ENCODE results near the gene THAP2.

THAP2 gene

DNA sequence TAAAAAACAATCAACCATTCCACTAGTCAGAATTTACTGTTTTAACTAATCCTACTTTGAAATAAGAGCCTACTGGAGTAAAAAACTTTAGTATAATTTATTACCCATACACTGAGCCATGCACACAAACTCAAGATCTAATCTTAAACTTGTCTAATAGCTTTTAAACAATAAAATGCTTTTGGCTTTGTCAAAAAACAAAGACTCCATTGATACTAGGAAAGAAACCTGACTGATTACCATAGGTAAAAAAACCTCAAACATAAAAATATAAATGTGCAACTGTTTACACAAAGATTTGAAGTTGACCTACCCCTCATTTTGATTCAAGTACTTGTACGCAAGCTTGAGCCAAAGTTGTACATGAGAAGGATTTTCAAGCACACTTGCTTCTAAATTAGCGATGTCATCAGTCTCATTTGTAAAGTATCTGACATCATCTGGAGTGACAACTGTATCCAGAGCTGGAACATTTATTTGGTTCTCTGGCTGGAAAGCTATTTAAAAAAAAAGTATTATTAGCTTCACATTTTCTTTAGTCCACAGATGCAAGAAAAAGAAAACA, 36.6 kb upstream of the THAP2 start:
- CTCF ChIA-PET = interaction anchor here (0.7 to 5.0 kb wide), 5 partner anchors 9 to 211 kb away, joined by 3 to 29 read pairs (median 4); partner anchors contain the start of gene ZFC3H1
- no peak overlapping the region for H3K4me3 ChIP-seq (ENCODE audit: low read depth, low read length)
- POLR2A ChIA-PET = interaction anchor here (0.5 kb wide), 1 partner anchor 72 kb away, joined by 4 read pairs; no protein-coding TSS in a partner anchor
- no peak for DNase-seq (ENCODE audit: low read depth, low spot score)
- TF ChIP-seq, protein P1, sequence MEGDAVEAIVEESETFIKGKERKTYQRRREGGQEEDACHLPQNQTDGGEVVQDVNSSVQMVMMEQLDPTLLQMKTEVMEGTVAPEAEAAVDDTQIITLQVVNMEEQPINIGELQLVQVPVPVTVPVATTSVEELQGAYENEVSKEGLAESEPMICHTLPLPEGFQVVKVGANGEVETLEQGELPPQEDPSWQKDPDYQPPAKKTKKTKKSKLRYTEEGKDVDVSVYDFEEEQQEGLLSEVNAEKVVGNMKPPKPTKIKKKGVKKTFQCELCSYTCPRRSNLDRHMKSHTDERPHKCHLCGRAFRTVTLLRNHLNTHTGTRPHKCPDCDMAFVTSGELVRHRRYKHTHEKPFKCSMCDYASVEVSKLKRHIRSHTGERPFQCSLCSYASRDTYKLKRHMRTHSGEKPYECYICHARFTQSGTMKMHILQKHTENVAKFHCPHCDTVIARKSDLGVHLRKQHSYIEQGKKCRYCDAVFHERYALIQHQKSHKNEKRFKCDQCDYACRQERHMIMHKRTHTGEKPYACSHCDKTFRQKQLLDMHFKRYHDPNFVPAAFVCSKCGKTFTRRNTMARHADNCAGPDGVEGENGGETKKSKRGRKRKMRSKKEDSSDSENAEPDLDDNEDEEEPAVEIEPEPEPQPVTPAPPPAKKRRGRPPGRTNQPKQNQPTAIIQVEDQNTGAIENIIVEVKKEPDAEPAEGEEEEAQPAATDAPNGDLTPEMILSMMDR (IDR thresholded peaks at IDR 0.05; ENCODE audit: insufficient read depth, low read length, missing control alignments) = no peak

DNA sequence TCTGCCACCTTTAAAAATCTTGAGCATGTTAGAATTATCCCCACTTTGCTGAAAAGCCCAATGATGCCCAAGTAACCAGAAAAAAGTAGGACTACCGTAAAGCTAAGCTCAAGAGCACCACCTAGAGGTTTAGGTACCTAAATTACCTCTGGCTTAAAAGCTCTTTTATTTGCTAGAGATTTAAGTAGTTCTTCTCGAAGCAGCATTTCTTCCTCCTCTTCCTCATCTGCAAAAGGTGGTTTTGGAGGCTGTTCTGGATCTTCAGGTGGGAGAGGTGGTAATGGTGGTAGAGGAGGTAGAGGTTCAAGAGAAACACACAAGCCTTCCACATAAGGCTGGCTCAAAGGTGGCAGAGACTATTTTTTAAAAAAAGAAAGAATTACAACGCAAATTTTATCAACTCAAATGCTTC, 27.4 kb upstream of the THAP2 start:
- DNase-seq (ENCODE audit: low read depth, low spot score) = no peak
- ChIA-PET POLR2A (interaction anchor here (0.6 kb wide), 1 partner anchor 222 kb away, joined by 3 read pairs; no protein-coding TSS in a partner anchor), CTCF (interaction anchor here (0.6 to 6.5 kb wide), 27 partner anchors 10 to 238 kb away, joined by 3 to 95 read pairs (median 5); partner anchors contain the start of genes THAP2, TMEM19 and ZFC3H1)
- TF ChIP-seq, protein P1 (IDR thresholded peaks at IDR 0.05; ENCODE audit: insufficient read depth, low read length, missing control alignments) = peak; percentile 65
- H3K4me3 ChIP-seq (ENCODE audit: low read depth, low read length) = no peak overlapping the region

DNA sequence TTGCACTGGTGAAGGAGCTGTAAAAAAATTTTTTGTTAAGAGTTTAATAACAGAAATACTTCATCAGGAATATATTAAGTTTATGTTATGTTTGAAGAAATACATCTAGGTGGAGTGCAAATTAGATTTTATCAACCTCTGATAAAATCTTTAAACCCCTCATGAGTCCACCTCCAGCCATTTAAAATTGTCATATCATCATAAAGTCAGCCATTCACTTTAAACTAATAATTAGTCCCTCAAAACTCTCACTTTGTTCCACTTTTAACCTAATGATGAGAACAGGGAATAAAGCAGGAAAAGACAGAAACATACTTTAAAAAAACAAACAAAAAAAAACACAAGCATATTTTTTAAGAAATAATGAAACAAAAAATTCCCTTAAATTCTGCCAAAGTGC, 25.6 kb upstream of the THAP2 start:
- TF ChIP-seq, protein P1 (IDR thresholded peaks at IDR 0.05; ENCODE audit: insufficient read depth, low read length, missing control alignments) = no peak
- DNase-seq (ENCODE audit: low read depth, low spot score) = no peak
- H3K4me3 ChIP-seq (ENCODE audit: low read depth, low read length) = no peak overlapping the region
- ChIA-PET CTCF (interaction anchor here (0.6 to 6.5 kb wide), 7 partner anchors 8 to 223 kb away, joined by 3 to 95 read pairs (median 3); no protein-coding TSS in a partner anchor), POLR2A (no interaction called here)

DNA sequence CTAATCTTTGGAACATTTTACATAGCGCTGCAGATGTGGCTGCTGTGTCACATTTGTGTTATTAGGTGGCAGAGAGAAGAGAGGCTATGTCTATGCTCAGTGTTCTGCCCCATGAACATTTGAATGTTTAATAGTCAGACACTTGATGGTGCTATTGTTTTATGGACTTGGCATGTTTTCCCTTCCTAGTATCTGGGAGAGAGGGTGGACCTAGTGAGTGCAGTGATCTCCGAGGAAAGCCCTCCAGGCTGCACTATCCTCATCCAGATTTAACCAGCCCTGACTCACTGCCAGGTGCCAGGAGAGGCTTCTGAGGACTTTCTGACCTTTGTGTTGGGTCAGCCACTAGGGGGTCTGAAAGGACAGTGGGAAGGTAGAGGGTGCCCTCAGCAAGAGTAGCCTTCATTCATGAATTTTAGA, 24.8 kb upstream of the THAP2 start:
- TF ChIP-seq, protein P1 (IDR thresholded peaks at IDR 0.05; ENCODE audit: insufficient read depth, low read length, missing control alignments) = peak; percentile 3
- ChIA-PET POLR2A (no interaction called here), CTCF (interaction anchor here (1.3 to 6.5 kb wide), 2 partner anchors 21 to 107 kb away, joined by 4 to 95 read pairs; no protein-coding TSS in a partner anchor)
- no peak overlapping the region for H3K4me3 ChIP-seq (ENCODE audit: low read depth, low read length)
- DNase-seq (ENCODE audit: low read depth, low spot score) = no peak

DNA sequence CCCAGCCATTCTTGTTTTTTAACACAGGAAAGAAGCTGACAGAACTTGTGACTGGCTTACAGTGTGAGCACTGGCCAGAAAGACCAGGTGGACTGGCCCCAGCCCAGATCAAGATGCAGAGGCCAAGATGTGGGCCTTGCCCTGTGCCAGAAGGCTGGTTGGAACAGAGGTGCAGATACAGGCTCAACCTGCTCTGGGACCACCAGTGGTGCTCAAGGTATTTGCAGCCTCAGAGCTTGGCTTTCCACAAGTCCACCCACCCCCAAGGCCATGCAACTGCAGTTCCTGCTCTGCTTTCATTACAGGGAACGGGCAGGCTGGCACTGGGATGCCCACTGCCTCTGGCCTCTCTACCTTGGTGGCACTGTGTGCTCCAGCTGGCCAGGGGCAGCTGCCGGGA, 23.8 kb upstream of the THAP2 start:
- TF ChIP-seq, protein P1 (IDR thresholded peaks at IDR 0.05; ENCODE audit: insufficient read depth, low read length, missing control alignments) = no peak

DNA sequence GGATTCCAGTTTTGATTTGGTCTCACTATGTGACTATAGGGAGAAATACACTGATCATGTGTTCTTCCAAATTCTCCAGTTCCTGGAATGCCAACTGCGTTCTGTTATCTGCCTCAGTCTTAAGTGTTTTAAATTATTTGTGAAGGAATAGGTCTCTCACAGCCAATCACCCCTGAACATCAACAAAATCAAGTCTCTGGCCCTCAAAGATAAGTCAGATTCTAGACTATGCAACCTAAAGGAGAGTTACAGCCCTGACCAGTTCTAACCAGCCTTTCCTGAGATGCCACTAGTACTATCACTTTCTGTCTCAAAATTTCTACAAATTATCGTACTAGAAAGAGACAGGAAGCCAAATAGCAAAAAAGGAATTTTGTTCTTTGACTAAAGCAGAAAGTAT, 22.7 kb upstream of the THAP2 start:
- ChIA-PET CTCF (interaction anchor here (1.0 to 6.5 kb wide), 2 partner anchors 27 to 105 kb away, joined by 3 to 95 read pairs; no protein-coding TSS in a partner anchor), POLR2A (no interaction called here)
- DNase-seq (ENCODE audit: low read depth, low spot score) = no peak
- H3K4me3 ChIP-seq (ENCODE audit: low read depth, low read length) = no peak overlapping the region
- TF ChIP-seq, protein P1 (IDR thresholded peaks at IDR 0.05; ENCODE audit: insufficient read depth, low read length, missing control alignments) = no peak

More for the DNA sequence above, 23.8 kb upstream of the THAP2 start:
- POLR2A ChIA-PET = no interaction called here
- H3K4me3 ChIP-seq (ENCODE audit: low read depth, low read length) = no peak overlapping the region
- no peak for DNase-seq (ENCODE audit: low read depth, low spot score)
- CTCF ChIA-PET = interaction anchor here (1.0 to 6.5 kb wide), 3 partner anchors 20 to 107 kb away, joined by 3 to 95 read pairs (median 4); no protein-coding TSS in a partner anchor
